K562 (cell line): ENCODE measurements around the gene TFAM. TPM values are rescaled to one million over a fixed set of nuclear protein-coding genes. Genes with fewer than 3 reads are reported as not detected.

Experiments used
- ATAC-seq: fragments of 200-7000 bp; cut with Tn5 transposase; 3 replicates; pipeline ENCODE4 v1.9.1; 2020; ENCODE audit warnings: moderate library complexity
- BruUV-seq: library from RNA; stranded (reverse); fragments of 400-500 nt; replicated peaks from 2 replicates; lab custom pipeline; 2021; lab: Mats Ljungman, UMichigan
- CTCF ChIA-PET: fragments of 300-600 bp; formaldehyde crosslinking; extraction: SDS; loops from one replicate; lab custom pipeline; 2021; ENCODE audit warnings: low intra/inter-chr PET ratio; lab: Yijun Ruan, JAX
- POLR2A ChIA-PET: fragments of 300-600, 350-650 bp; sonication (Branson Sonifier 250); formaldehyde crosslinking; extraction: SDS; loops from one replicate; lab custom pipeline; 2021; ENCODE audit warnings: antibody characterized with exemption, inconsistent platforms; lab: Yijun Ruan, JAX
- DNase-seq, 4 experiments: peaks; one replicate each; pipeline versions ENCODE4 v3.0.0 to v3.0.0-alpha.2; 2011 to 2018; ENCODE audit warnings: low spot score in 3 of 4, mixed read lengths in 3 of 4; ENCODE audit errors: extremely low read depth in 1 of 4
- FAIRE-seq: peaks from 2 replicates; lab custom pipeline; 2011; peaks lifted over from hg19 to GRCh38; lab: Jason Lieb, UNC
- H2AFZ ChIP-seq: 2 replicates; pipeline ENCODE4 v1.6.0; 2011; ENCODE audit warnings: low read depth, low read length, control low read depth, inconsistent platforms
- H3K27ac ChIP-seq: fragments of 200-600 bp; 3 replicates; pipeline ENCODE4 v1.8.0; 2011; ENCODE audit warnings: low read depth, mild to moderate bottlenecking, control low read depth, inconsistent platforms, low read length, moderate library complexity, mixed read lengths; ENCODE audit errors: extremely low read depth
- H3K27me3 ChIP-seq, 2 experiments: fragments of 300-600 bp in 1 of 2; 2 replicates in 1 of 2; 3 replicates in 1 of 2; pipeline versions ENCODE4 v1.6.0 to v1.8.0; 2011; ENCODE audit warnings: inconsistent platforms in 2 of 2, low read length in 2 of 2, mild to moderate bottlenecking in 1 of 2, mixed read lengths in 1 of 2, moderate library complexity in 1 of 2; ENCODE audit not compliant: control insufficient read depth in 2 of 2, insufficient read depth in 2 of 2
- H3K36me3 ChIP-seq: fragments of 300-600 bp; 3 replicates; pipeline ENCODE4 v1.8.0; 2011; ENCODE audit warnings: mild to moderate bottlenecking, low read length, inconsistent platforms; ENCODE audit not compliant: control insufficient read depth, insufficient read depth
- H3K4me1 ChIP-seq, 2 experiments: fragments of 200-600 bp in 1 of 2; replicated peaks in 1 of 2; 2 replicates in 1 of 2; 3 replicates in 1 of 2; pipeline versions ENCODE4 v1.5.1 to v1.8.0; 2011; ENCODE audit warnings: inconsistent platforms in 2 of 2, low read length in 2 of 2, mild to moderate bottlenecking in 1 of 2, mixed read lengths in 1 of 2, moderate library complexity in 1 of 2; ENCODE audit not compliant: control insufficient read depth in 2 of 2, insufficient read depth in 2 of 2
- H3K4me2 ChIP-seq: 2 replicates; pipeline ENCODE4 v1.6.1; 2011; ENCODE audit warnings: low read length, control low read depth, inconsistent platforms, mixed read lengths; ENCODE audit not compliant: insufficient read depth
- H3K4me3 ChIP-seq: fragments of 200-600 bp; sonication (generic), shearing (Covaris generic); 2 replicates; pipeline ENCODE4 v1.5.1; 2016; ENCODE audit warnings: control low read depth, inconsistent platforms
- H3K79me2 ChIP-seq: fragments of 200-600 bp; 3 replicates; pipeline ENCODE4 v1.8.0; 2011; ENCODE audit warnings: low read length, inconsistent platforms; ENCODE audit not compliant: control insufficient read depth, insufficient read depth
- H3K9ac ChIP-seq, 2 experiments: 2 replicates each; pipeline versions ENCODE4 v1.6.0 to v1.6.1; 2011; ENCODE audit warnings: low read depth in 2 of 2, low read length in 2 of 2, control low read depth in 1 of 2, inconsistent platforms in 1 of 2, mild to moderate bottlenecking in 1 of 2, mixed read lengths in 1 of 2; ENCODE audit not compliant: insufficient read depth in 1 of 2
- H3K9me1 ChIP-seq: one replicate; pipeline ENCODE4 v1.6.0; 2011; ENCODE audit warnings: inconsistent platforms, mild to moderate bottlenecking, low read length, moderate library complexity; ENCODE audit not compliant: control insufficient read depth, insufficient read depth
- H3K9me3 ChIP-seq: replicated peaks from 2 replicates; pipeline ENCODE4 v1.5.1; 2011; ENCODE audit warnings: low read depth, low read length, inconsistent platforms; ENCODE audit not compliant: control insufficient read depth, insufficient read depth
- H4K20me1 ChIP-seq: replicated peaks from 2 replicates; pipeline ENCODE4 v1.6.1; 2011; ENCODE audit warnings: low read length, inconsistent platforms, mixed read lengths; ENCODE audit not compliant: control insufficient read depth, insufficient read depth
- DDX20 ChIP-seq: fragments of 450-650 bp; IDR thresholded peaks from 2 replicates; pipeline ENCODE4 v1.6.1; 2016; ENCODE audit warnings: missing genetic modification characterization, low read depth, mild to moderate bottlenecking, missing compliant biosample characterization, moderate library complexity
- ESRRB ChIP-seq: fragments of 250-450 bp; sonication (Bioruptor Pico); IDR thresholded peaks from 2 replicates; pipeline ENCODE4 v1.5.0; 2020; ENCODE audit warnings: mild to moderate bottlenecking, moderate library complexity, borderline replicate concordance
- FOXJ3 ChIP-seq: sonication (generic); formaldehyde crosslinking; IDR thresholded peaks from 2 replicates; pipeline ENCODE4 v1.4.0; 2020; ENCODE audit warnings: mild to moderate bottlenecking, missing genetic modification reagents
- MCM5 ChIP-seq: fragments of 450-650 bp; IDR thresholded peaks from 2 replicates; pipeline ENCODE4 v1.6.1; 2016; ENCODE audit warnings: low read depth
- TAF1 ChIP-seq: IDR thresholded peaks from 2 replicates; pipeline ENCODE4 v1.6.1; 2011; ENCODE audit warnings: mild to moderate bottlenecking, low read length, moderate library complexity; ENCODE audit not compliant: insufficient read depth, control insufficient read depth, severe bottlenecking; ENCODE audit errors: extremely low read depth
- TFAM ChIP-seq: fragments of 250-450 bp; sonication (Bioruptor Pico); conservative IDR thresholded peaks from 2 replicates; pipeline ENCODE4 v1.5.0; 2021; ENCODE audit warnings: mild to moderate bottlenecking, moderate library complexity
- ZNF121 ChIP-seq: sonication (generic); formaldehyde crosslinking; conservative IDR thresholded peaks from 2 replicates; pipeline ENCODE4 v1.8.0; 2022; ENCODE audit warnings: missing genetic modification reagents
- in situ Hi-C: fragments of 300-500 bp; cut with MboI; formaldehyde crosslinking; loops from 4 replicates; pipeline ENCODE4 v1.15.0; 2018; ENCODE audit warnings: inconsistent platforms, mixed read lengths
- intact Hi-C: fragments of 100-400 bp; cut with micrococcal nuclease; formaldehyde crosslinking; loops from 2 replicates; pipeline ENCODE4 v1.14.2; 2022
- polyA plus RNA-seq, 8 experiments: library from polyadenylated mRNA; depleted of rRNA in 4 of 8; stranded (reverse) in 5 of 8; unstranded in 3 of 8; fragments of >200 nt; fragmentation: Nextera tagmentation in 2 of 8; fragmentation: Illumina TruSeq in 1 of 8; extraction: Ambion mirVana in 2 of 8; extraction: Trizol in 1 of 8; gene quantifications; 2 replicates each; pipeline versions ENCODE4 v1.2.1 to v1.2.3, GENCODE V29; 2011 to 2014; ENCODE audit warnings: inconsistent platforms in 1 of 8, missing spikeins in 1 of 8
- total RNA-seq, 7 experiments: library from RNA; depleted of rRNA in 6 of 7; stranded (reverse); fragments of >200 nt in 6 of 7; fragmentation: Illumina TruSeq in 2 of 7; extraction: Trizol in 2 of 7; gene quantifications; 2 replicates each; pipeline versions ENCODE4 v1.2.1 to v1.2.3, GENCODE V29; 2011 to 2021; ENCODE audit warnings: low replicate concordance in 1 of 7

The TFAM gene
- total and polyA plus RNA-seq, 9 of the 15 experiments (the other 6 are each of a cell fraction or from before 2014, with no cell fraction given), result 74.3 to 227 (median 155) TPM

GRCh38 chr10:58394471-58394870, 9.3 kb downstream of the TFAM start:
- TF ChIP-seq TFAM (CRISPR knock-in tag), result peak; percentile 95; the same call in 1 of the 2 replicates
- TF ChIP-seq MCM5, result no peak
- H3K36me3 ChIP-seq, result peaks cover 87% of the 10 kb centered on the region
- FAIRE-seq, result no peak

DNA sequence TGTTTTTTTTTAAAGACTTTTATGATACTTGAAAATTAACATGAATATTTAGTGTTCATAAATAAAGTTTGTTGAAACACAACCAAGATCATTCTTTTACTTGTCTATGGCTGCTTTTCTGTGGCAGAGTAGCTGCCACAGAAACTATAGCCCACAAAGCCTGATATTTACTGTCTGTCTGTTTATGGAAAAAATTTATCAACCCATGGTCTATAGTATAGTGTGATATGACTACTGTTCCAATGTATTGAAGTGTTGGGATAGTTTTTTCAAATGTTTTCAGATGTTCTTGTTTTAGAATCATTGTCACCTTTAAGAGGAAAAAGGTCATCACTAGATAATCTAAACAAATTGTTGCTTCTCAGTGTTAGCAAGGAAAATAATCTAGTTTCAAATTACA, 10.8 kb downstream of the TFAM start:
- FAIRE-seq, result no peak
- no peak for ATAC-seq
- TF ChIP-seq ZNF121 (CRISPR knock-in tag) (no peak), TAF1 (no peak), DDX20 (tag) (no peak), ESRRB (CRISPR knock-in tag) (no peak), FOXJ3 (CRISPR knock-in tag) (no peak)

More at GRCh38 chr10:58394471-58394870, 9.3 kb downstream of the TFAM start:
- Histone ChIP-seq H3K27ac (no peak overlapping the region), H2AFZ (no peak overlapping the region), H3K4me2 (no peak overlapping the region), H3K4me1 (no peaks in the 10 kb centered on the region), H3K9ac (no peak overlapping the region), H3K79me2 (peaks cover 27% of the 10 kb centered on the region), H4K20me1 (no peaks in the 10 kb centered on the region), H3K9me1 (no peaks in the 10 kb centered on the region), H3K9me3 (no peaks in the 10 kb centered on the region), H3K27me3 (no peaks in the 10 kb centered on the region), H3K4me3 (no peak overlapping the region)
- BruUV-seq, result no TSS peak
- POLR2A ChIA-PET, result interaction anchor here (4.2 kb wide), 1 partner anchor 9 kb away, joined by 22 read pairs; the partner anchor contains the start of gene TFAM
- ATAC-seq (no peak), DNase-seq (no peak)
- intact Hi-C loops, result no loop called here
- in situ Hi-C loops, result no loop called here
- CTCF ChIA-PET, result no interaction called here

More for the DNA sequence above, 10.8 kb downstream of the TFAM start:
- DNase-seq, result no peak
- no peaks in the 10 kb centered on the region for H3K9me3 ChIP-seq
- intact Hi-C loops, result no loop called here
- ChIA-PET POLR2A (interaction anchor here (1.0 to 4.2 kb wide), 3 partner anchors 10 to 17 kb away, joined by 3 to 22 read pairs (median 4); partner anchors contain the start of gene TFAM), CTCF (no interaction called here)
- H3K27ac ChIP-seq, result no peak overlapping the region
- H3K4me3 ChIP-seq, result no peak overlapping the region
- H3K9ac ChIP-seq, result no peak overlapping the region
- no peak overlapping the region for H3K4me2 ChIP-seq
- H3K4me1 ChIP-seq, result no peaks in the 10 kb centered on the region
- no peak overlapping the region for H2AFZ ChIP-seq
- in situ Hi-C loops, result no loop called here
- peaks cover 74% of the 10 kb centered on the region for H3K36me3 ChIP-seq
- no TSS peak for BruUV-seq
- H4K20me1 ChIP-seq, result no peaks in the 10 kb centered on the region
- H3K79me2 ChIP-seq, result peaks cover 11% of the 10 kb centered on the region; the same call in 1 of the 3 replicates
- no peaks in the 10 kb centered on the region for H3K27me3 ChIP-seq
- no peaks in the 10 kb centered on the region for H3K9me1 ChIP-seq
